ENCODE results near the gene ARHGAP21.
"Not testable (repeated sequence)": the region's sequence is repeated elsewhere in the genome, so short reads cannot be mapped to it uniquely, and the experiment has no call there.

ARHGAP21 gene

DNA sequence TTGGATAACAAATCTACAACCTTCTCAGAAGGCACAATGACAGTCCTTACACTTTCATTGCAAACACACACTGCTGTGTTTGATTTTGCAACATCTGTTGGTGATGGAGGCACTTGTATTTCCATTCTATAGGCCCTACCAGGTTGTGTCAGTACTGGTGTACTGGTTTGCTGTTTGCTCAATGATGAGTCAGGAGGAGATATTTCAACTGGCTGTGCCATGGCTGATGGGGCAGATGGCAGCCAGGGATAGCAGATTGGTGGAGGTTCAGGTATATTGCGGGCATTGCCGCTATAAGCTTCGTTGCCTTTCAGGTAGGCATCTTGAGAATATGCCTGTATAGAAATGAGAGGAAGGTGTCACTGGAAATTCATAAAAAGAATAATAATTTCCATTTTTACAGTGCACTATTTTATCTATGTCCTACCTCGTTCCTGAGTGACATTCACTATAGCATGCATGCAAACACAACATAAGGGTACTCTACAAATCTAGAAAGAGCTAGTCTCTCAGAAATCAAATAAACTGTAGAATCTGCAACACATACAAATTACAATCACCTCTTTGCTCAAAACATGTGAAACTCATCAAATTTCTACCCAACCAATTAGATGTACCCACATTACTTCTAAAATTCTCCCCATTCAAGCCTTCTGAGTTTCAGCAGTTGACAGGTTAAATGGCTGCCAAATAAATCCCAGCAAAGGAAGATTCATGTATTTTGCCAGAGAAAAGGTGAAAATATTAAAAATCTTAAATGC lies 102.5 kb downstream of the ARHGAP21 start:
- DNase-seq: peak; percentile 84

DNA sequence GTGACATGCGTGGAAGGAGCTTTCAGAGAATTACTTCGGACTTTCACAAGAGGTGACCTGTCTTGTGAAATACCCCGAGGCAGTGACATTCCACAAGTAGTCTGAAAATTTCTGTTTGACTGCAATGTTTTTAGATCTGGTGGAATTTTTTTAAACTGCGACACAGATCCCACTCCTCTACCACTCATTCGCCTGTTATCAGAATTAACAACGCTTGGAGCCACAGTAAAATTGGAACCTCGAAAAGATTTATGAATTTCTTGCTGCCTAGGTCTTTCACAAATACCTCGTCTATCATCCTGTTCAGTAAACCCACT lies 103.7 kb downstream of the ARHGAP21 start:
- DNase-seq: not testable (repeated sequence)

DNA sequence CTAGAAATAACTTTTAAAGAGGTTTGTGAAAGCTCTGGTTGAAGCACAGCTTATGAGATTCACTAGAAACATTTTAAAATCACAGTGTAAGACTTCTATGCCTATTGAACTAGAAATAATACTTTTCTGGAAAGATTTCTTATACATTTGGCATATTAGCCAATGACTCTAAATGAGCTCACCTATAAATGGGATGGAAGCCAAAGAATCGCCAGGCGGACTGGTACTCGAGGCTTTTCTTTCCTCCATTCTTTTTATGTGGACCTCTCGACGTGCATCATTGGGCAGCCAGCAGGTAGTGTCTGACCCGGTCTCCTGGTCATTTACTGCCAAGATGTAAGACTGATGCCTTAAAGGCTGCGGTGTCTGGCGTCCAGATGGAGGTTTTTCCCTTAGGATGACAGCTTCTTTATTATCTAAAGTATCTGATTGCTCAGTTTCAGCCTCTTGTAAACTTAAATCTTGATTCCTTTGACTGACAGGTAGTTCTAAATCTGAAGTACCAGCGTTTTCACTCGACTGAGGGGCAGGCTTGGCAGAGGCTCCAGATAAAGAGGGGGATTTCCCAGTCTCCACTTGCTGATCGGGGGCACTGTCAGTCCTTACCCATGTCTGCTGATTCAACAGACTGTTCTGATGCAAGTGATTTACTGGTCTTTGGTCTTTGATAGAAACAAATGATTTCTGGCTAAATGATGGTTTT lies 104.2 kb downstream of the ARHGAP21 start:
- not testable (repeated sequence) for DNase-seq

DNA sequence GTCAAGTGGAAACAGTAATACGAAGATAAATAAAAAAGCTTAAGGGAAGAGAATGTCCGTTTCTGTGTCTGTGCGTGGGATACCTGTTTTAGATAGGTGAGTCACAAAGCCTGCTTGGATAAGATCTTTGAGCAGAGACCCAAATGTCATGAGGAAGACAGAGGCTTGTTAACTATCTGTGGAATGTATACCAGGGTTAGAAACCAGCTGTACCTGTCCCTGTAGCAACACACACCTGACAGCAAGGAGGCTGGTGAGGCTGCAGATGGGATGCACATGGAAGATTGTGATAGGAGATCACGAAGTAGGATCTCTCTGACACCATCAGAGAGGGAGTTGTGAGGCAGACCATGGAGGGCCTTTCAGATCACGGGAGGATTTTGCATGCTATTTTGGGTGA lies 105.3 kb downstream of the ARHGAP21 start:
- no peak for DNase-seq

DNA sequence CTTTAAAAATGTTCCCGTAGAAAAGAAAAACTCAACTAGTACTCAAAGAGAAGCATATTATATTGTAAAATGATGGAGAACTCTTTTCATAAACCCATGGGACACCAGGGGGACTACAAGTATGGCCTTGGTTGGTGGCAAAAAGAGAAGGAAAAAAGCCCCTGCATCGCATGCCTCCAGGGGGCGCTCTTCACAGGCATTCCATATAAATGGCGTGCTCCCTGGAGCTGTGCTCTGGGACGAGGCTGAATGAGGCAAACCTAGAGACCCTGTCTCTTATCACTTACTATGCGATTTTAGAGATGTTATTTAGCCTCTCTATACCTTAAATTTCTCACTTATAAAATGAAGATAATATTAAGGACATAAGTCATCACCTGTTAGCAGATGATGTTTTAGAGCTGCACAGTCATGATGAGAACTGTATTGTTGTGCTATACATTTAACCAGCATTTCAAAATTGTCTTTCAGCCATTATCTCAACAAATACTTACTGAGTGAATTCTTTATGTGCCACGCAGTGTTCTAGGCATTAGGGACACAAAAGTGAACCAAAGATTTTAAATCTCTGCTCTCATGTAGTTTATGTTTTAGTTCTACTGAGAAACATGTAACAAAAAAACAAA lies 105.8 kb downstream of the ARHGAP21 start:
- peak; percentile 86 for DNase-seq

DNA sequence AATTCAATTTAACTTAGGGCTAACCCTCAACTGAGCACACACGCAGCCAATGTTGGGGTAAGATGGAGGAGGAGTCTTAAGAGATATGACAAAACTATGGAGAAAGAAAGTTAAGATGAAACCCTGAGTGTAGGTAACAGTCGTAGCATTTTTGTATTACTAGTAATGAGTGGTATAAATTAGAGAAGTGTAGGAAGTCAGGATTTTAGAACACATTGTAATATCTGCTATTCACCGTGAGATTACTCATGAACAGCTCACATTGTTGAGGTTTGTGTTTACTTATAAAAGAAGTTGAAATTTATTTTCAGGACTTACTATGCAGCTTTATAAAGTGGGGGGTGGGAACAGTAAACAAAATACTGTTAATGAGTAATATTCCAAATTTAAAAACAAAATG lies 107.2 kb downstream of the ARHGAP21 start:
- DNase-seq: no peak

DNA sequence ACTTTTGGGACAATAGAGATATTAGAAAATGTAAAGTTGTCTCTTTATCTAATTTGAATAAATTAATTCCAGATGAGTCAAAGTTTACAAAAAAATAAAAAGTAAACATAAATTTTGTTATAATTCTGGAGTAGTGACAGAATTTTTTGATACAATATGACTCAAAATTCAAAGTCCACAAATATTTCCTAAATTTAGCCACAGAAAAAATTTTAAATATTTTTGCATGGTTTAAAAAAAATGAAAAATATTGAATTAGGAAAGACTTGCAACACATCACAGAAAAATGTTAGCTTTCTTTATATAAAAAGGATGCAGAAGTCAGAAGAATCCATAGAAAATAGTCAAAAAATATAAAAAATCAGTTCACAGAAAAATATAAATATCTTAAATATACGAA lies 117.7 kb downstream of the ARHGAP21 start:
- DNase-seq: no peak

DNA sequence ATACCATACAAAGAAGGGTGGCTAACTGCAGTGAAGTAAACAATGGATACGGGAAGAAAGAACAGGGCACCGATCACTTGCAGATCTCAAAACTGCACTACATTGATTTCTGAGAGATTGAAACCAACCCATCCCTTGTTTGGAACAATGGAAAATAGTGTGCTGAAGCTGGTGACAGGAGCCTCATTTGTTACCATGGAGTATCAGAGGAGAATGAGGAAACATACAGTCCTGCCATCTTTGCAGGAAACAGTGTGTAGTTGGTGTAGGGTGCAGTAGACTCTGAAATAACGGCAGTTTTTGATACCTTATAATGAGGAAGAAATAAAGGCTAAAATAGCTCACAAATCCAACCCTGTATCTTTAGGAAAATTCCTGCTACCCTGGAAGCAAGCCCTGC lies 118.5 kb downstream of the ARHGAP21 start:
- no peak for DNase-seq

DNA sequence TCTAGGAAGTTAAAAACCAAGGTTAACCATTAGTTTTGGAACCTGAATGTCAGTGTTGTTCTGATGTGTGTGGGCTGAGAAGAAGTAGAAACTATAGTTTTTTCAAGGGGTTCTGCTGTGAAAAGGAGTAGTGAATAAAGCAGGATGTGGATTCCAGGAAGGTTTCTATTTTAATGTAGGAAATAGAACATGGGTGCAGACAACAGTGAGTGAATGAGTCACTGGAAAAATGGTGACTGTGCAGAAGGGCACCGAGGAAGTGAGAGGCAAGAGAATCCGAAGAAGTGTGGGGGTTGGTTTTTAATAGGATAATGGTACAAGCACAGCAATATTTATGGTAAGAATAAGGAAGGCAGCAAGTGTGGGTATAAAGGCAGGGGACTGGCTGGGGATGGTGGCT lies 120.4 kb downstream of the ARHGAP21 start:
- no peak for DNase-seq

DNA sequence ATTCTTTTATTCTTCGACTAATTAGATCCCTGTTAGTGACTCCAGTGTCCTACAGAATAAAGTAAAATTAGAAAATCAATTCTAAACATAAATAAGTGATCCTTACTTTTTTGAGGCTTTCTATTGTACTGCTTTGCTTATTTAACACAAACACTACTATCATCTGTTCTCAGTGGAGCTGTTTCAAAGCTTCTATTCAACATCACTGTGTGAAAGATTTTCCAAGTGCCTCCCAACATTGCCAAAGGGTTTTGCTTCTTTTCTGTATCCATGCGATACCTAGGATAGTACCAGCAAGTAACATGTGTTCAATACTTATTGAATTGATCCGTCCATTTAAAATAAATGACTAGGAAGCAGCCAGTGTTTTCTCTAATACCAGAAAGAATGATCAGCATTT lies 125.7 kb downstream of the ARHGAP21 start:
- DNase-seq: no peak

DNA sequence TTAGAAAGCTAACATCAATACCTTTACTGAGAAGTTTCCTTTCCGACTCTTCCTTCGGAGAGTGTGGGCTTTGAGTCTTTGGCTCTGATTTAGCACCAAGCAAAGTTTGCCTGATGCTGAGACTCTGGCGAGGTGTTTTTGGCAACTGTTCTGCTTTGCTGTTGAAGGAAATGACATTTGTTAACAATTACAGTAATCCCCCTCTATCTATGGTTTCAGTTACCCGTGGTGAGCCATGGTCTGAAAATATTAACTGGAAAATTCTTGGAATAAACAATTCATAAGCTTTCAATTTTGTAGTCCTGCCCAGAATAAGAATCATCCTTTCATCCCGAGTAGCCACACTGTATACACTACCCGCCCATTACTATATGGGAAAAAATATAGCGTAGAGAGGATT lies 126.3 kb downstream of the ARHGAP21 start:
- DNase-seq: no peak

DNA sequence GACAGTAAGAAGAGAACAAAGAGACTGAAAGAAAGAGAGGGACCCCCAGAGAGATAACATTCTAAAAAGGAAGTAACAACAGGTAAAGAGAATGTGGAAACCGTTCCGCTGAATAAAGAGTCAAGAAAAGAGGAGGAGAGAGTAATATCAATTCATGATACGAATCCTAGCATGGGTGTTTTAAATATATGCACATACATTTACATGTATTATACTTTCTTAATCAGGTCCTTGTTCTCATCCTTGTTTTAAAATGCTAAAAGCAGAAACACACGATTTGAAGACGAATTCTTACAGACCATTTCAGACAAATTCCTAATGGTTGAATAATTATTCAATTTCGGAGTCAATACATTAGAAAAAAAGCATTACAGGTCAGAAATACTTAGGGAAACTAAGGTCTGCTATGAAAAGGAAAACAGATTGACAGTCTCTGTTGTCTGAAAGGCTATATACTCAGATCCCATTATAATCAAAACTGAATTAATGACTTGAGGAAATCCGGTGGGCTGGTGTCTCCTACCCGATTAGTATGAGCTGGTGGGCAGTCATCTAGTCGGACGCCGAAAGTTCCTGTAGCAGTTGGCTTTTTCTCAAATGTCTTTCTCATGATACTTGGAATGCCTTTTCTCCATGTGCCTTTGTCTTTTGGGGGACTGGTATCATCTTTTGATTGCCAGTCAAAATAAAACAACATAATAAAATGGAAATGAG lies 127.3 kb downstream of the ARHGAP21 start:
- no peak for DNase-seq

DNA sequence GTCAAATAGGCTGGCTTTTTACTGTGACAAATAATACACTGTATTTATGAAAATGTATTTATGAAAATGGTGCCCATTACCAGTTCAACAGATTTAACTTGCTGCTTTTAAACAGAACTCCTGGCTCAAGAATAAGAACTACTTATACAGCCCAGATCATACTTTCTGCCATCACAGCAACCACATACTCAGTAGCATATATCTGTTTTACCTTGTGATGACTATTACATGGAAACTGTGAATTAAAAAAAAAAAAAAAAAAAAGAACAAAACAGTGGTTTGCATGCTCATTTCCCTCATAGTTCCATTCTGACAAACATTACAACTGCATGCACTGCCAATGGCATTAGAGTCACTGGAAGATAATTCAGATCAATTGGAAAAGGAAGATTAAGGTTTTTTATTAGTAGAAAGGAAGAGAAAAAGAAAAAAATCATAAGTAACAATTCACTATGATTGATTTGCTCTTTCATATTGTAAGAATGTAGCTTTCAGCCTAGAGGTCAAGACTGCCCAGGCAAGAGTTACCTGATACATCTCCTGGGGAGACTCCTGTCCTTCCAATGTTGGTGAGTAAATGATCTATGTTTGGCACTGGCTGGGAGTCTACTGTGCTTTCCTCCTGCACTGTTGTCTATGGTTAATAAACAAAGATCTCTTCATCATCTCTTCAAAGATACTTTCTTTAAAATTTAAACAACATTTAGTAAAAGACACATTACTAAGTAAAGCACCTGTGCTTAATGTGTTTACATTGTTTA lies 132.8 kb downstream of the ARHGAP21 start:
- no peak for DNase-seq

DNA sequence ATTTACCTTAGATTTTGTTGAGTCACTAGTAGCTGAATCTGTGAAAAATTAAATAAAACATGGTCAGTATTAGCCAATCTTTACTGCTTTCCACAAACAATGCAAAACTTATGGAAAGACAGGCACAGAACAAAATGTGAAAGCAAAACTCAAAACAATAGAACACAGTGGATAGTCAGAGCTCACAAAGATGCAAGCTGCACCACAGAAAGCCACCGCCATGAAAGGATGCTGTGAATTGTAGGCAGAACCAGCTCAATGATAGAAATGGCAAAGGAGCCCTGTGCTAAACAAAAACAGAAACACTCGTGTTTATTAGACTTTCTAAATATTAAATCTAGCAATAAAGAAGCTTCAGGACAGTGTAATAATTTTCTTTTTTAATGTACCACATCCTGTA lies 134.4 kb downstream of the ARHGAP21 start:
- no peak for DNase-seq

DNA sequence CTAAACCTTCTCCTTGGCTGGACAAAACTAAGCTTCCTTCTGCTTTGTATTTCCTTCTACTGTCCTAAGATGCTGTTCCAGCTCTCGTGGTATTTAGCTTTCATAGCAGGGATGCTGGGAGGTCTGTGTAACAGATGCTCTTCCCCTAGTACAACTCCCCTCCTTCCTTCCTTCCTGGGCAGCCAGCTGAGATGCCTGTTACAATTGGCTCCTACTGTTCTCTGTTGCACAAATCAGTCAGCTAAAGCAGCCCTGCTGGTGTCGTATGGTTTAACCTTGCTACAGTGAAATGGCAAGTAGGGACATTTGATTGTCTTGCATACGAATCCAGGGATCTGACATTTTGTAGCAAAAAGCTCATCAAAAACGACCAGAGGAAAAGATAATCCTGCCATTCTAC lies 143.8 kb downstream of the ARHGAP21 start:
- DNase-seq: no peak

DNA sequence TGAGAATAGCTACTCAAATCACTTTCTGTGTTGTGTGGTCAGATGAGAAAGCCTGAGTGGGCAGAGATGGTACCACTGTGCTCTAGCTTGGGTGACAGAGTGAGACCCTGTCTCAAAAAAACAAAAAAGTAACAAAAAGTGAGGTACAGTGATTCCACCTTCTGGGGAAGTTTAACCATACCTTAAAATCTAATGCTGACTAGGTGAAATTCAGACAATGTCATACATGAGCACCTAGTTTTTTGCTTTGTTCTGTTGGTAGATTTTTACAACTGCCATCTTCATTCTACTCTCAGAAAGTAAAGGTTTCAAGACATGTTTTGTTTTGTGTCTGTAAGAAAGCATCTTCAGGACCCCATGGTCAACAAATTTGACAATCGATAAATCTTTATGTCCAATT lies 144.2 kb downstream of the ARHGAP21 start:
- no peak for DNase-seq

DNA sequence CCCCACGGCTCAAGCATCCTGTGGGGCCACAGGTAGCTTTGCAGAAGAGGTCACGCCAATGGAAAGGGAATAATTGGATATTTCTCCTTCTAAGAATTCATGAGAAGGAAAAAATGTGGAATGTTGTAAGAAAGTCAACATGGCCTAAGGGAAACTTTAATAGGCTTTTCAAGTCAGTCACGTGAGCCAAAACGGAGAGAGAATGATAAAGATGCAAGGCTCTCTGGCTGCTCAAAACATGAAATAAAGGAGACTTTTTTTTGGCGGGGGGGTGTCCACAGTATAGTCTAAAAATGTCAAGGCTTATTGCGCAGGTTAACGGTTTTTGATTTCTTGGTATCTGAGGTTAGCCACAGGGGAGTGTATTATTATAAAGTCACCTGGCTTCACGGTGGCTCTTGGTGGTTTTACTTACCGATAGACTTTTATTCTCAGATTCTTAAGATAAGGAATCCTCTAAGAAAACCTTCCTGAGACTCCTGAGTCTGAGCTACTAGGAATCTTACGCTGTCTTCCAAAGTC lies 148.1 kb downstream of the ARHGAP21 start:
- no peak for DNase-seq

DNA sequence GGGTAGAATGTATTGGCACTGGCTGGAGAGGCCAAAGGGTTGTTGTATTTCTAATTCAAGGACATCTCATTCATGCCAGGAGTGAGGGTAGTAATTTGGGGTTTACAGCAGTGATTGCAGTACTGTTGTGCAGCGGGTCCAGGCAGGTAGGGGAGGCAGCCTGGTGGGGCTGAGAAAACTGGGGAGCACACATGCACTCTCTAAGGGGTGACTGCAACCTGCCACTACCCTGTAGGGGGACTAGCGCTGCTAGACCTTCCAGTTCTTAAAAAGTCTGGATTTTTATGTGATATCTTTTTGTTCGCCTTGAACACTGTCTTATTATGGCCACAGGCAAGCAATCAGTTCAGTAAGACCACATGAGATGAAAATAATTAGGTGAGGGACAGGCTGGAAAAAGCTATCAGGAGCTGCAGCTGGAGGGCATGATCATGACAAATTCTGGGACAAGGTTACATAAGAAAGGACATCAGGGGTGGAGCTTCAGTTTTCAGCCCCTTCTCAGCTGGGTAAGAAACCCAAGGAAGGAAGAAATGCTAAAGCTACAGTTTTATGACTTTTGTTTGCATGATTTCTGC lies 149.0 kb downstream of the ARHGAP21 start:
- DNase-seq: no peak

DNA sequence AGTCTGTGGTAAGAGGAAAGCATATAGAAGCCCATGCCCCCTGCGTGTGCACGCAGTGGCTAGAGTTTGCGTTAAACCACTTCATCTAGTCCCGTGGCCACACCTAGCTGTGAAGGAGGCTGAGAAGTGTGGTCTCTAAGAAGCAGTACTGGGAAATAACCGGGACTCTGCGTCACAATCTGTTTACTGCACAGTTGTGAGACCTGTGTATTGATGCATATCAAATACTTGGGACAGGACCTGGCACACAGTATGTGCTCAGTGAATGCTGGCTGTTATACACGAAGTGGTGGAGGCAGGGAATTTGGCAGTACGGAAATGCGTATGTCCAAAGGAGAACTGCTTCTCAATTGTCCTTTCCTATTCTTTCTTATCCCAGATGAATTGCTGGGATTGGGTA lies 149.5 kb downstream of the ARHGAP21 start:
- DNase-seq: no peak

DNA sequence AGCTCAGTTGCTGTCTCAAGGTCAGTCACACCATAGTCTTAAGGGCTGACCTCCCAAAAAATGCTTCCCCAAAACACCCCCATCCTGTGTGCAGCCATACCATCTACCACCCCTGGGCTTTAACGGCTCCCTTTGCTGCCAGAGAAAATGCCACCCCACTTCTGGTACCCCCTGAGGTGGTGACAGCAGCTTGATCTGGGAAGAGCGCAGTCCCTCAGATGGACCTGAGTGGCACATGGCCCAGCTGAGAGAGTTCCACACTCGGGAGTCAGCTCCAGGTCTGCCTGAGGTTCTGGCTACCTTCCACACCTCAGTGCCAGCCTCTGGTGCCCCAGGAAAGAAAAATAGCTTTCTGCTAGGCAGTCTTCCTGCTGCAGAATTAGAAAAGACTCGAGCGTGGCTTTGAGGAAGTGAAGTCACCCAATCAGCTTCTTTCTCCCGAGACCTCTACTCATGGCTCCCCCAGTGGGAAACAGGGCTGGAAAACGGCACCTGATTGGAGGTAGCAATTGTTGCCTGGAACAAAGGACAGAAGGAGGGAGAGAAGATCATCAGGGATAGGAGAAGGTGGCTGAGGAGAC lies 151.7 kb downstream of the ARHGAP21 start:
- no peak for DNase-seq

DNA sequence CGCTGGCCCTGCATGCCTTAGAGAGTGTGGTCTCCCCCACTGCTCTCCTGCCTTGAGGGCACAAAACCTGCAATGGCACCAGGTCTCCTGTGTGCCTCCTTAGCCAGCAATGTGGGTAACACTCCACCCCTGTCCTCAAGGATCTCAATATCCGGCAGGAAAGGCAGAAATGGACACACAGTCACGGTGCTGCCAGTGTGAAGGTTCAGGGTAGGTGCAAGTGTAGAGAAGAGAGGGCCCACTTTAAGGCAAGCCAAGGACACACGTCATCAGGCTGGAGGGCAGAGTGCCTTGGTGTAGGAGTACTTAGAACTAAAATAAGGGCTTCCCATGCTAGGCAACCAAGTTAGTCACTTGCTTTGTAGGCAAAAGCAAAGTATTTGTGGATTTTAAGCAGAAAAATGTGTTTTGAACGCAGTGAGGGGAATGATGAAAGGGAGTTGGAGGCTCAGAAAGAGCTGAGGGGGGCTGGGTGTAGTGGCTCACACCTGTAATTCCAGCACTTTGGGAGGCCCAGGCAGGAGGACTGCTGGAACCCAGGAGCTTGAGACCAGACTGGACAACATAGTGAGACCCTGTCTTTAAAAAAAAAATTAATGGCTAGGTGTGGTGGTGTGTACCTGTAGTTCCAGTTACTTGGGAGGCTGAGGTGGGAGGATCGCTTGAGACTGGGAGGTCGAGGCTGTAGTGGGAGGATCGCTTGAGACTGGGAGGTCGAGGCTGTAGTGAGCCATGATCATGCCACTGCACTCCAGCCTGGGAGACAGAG lies 152.8 kb downstream of the ARHGAP21 start:
- DNase-seq: no peak

Data from DMS53 (cell line).